Frontal cortex (tissue), 4 donors: ENCODE data around the gene TWSG1. TPM values are rescaled to one million over a fixed set of nuclear protein-coding genes. Genes with fewer than 3 reads are reported as not detected.
"Not testable (repeated sequence)": the region's sequence is repeated elsewhere in the genome, so short reads cannot be mapped to it uniquely, and the experiment has no call there.

ENCODE experiments used
- DNase-seq, 2 donors: peaks; one replicate each; pipeline ENCODE4 v3.0.0; 2012; ENCODE audit warnings: low spot score in 2 of 2
- FAIRE-seq: peaks from 2 replicates; lab custom pipeline; 2012; peaks lifted over from hg19 to GRCh38; lab: Jason Lieb, UNC
- total RNA-seq: library from RNA; depleted of rRNA; stranded (reverse); fragments of >200 nt; gene quantifications from one replicate; pipeline ENCODE4 v1.2.3, GENCODE V29; 2014
- donor health status: control.
- donor health status: control.
- donor health status: control.

Gene TWSG1
- total RNA-seq, 1 donor from 2014 or later, result 22.0 TPM

GRCh38 chr18:9418047-9418690, 83.6 kb downstream of the TWSG1 start:
- no peak for DNase-seq
- FAIRE-seq, result no peak

- no peak for DNase-seq
Observed at GRCh38 chr18:9419956-9420631, 85.5 kb downstream of the TWSG1 start.

GRCh38 chr18:9421096-9421900, 86.7 kb downstream of the TWSG1 start:
- no peak for FAIRE-seq
- DNase-seq, result no peak

More at GRCh38 chr18:9419956-9420631, 85.5 kb downstream of the TWSG1 start:
- no peak for FAIRE-seq

- FAIRE-seq, result no peak
- no peak for DNase-seq
Observed at GRCh38 chr18:9421901-9422327, 87.3 kb downstream of the TWSG1 start.

GRCh38 chr18:9422816-9423519, 88.4 kb downstream of the TWSG1 start:
- DNase-seq (no peak), FAIRE-seq (no peak)

- FAIRE-seq, DNase-seq: not testable (repeated sequence)
Observed at GRCh38 chr18:9423648-9424047, 89.1 kb downstream of the TWSG1 start.

GRCh38 chr18:9424235-9424634, 89.7 kb downstream of the TWSG1 start:
- not testable (repeated sequence) for DNase-seq, FAIRE-seq

- no peak for DNase-seq
- FAIRE-seq, result no peak
Observed at GRCh38 chr18:9426753-9427152, 92.2 kb downstream of the TWSG1 start.

- FAIRE-seq, result no peak
- DNase-seq, result no peak
Observed at GRCh38 chr18:9428301-9428706, 93.7 kb downstream of the TWSG1 start.

- no peak for FAIRE-seq
- DNase-seq, result no peak
Observed at GRCh38 chr18:9428862-9429661, 94.5 kb downstream of the TWSG1 start.

GRCh38 chr18:9429662-9429993, 95.1 kb downstream of the TWSG1 start:
- no peak for FAIRE-seq

GRCh38 chr18:9430315-9430714, 95.7 kb downstream of the TWSG1 start:
- FAIRE-seq, DNase-seq: not testable (repeated sequence)

More at GRCh38 chr18:9429662-9429993, 95.1 kb downstream of the TWSG1 start:
- no peak for DNase-seq

- DNase-seq (no peak), FAIRE-seq (no peak)
Observed at GRCh38 chr18:9431296-9431695, 96.7 kb downstream of the TWSG1 start.

GRCh38 chr18:9433122-9433521, 98.5 kb downstream of the TWSG1 start:
- not testable (repeated sequence) for FAIRE-seq, DNase-seq

- DNase-seq (peak in 1 of 2 donors; percentile 18), FAIRE-seq (no peak)
Observed at GRCh38 chr18:9433671-9434121, 99.1 kb downstream of the TWSG1 start.

- FAIRE-seq (no peak), DNase-seq (no peak)
Observed at GRCh38 chr18:9434122-9434701, 99.6 kb downstream of the TWSG1 start.

GRCh38 chr18:9435041-9435440, 100.5 kb downstream of the TWSG1 start:
- no peak for FAIRE-seq
- no peak for DNase-seq

GRCh38 chr18:9436206-9436929, 101.8 kb downstream of the TWSG1 start:
- no peak for FAIRE-seq
- DNase-seq, result no peak
